LNCaP clone FGC (cell line): ENCODE data around the gene EEFSEC.

Source experiments
- DNase-seq: peaks from one replicate; pipeline ENCODE4 v3.0.0-alpha.2; 2011; ENCODE audit warnings: low read depth
- H3K4me3 ChIP-seq: 2 replicates; pipeline ENCODE4 v1.5.1; 2011; ENCODE audit warnings: mild to moderate bottlenecking, low read depth, low read length, control low read depth
- TF ChIP-seq, protein P1 (sequence below): IDR thresholded peaks from 2 replicates; pipeline ENCODE4 v1.5.1; 2012; ENCODE audit warnings: mild to moderate bottlenecking; ENCODE audit not compliant: control insufficient read depth, insufficient read depth; ENCODE audit errors: extremely low read depth

Gene EEFSEC

DNA sequence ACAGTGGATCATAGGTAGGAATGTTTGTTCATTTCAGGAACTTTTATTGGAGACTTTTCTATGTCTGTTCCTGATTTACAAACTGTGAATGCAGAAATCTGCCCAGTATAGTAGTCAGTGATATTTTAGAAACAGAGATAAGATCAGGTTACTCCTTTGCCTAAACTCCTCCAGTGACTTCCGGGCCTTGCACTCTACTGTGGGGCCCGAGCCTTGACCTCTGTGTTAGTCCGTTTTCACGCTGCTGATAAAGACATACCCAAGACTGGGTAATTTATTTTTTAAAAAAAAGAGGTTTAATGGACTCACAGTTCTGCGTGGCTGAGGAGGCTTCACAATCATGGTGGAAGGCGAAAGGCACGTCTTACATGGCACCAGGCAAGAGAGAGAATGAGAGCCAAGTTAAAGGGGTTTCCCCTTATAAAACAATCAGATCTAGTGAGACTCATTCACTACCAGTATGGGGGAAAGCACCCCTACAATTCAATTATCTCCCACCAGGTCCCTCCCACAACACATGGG lies 186.3 kb downstream of the EEFSEC start:
- no peak overlapping the region for H3K4me3 ChIP-seq
- DNase-seq, result no peak
- TF ChIP-seq, protein P1, sequence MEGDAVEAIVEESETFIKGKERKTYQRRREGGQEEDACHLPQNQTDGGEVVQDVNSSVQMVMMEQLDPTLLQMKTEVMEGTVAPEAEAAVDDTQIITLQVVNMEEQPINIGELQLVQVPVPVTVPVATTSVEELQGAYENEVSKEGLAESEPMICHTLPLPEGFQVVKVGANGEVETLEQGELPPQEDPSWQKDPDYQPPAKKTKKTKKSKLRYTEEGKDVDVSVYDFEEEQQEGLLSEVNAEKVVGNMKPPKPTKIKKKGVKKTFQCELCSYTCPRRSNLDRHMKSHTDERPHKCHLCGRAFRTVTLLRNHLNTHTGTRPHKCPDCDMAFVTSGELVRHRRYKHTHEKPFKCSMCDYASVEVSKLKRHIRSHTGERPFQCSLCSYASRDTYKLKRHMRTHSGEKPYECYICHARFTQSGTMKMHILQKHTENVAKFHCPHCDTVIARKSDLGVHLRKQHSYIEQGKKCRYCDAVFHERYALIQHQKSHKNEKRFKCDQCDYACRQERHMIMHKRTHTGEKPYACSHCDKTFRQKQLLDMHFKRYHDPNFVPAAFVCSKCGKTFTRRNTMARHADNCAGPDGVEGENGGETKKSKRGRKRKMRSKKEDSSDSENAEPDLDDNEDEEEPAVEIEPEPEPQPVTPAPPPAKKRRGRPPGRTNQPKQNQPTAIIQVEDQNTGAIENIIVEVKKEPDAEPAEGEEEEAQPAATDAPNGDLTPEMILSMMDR, result no peak

DNA sequence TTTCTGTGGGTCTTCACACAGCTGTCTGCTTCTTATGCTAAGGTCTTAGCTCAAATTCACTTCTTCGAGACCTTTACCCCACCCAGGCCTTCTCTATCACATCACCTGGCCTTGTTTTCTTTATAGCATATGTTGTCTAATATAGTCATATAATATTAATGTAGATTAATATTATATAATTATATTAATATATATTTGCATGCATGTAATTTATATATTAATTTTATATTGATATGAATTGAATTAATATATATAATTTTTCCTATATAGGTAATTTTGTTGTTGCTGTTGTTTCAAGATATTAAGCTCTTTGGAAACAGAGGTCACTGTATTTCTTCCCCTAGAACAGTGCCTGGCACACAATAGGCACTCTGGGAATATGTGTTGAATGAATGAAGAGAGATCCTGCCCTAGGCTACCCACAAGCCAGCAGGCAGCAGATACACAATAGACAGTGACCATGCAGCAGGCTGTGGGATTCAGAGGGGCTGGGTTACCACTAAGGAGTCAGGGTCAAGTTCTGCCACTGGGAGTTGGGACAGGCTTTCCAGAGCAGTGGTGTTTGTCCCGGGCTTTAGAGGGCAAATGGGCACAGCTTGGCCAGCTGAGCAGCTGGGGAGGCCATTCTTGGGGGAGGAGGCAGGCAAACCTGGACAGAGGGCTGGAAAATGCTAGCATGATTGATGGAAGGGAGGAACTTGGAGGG lies 187.1 kb downstream of the EEFSEC start:
- H3K4me3 ChIP-seq, result no peak overlapping the region
- TF ChIP-seq, protein P1, result no peak
- no peak for DNase-seq

DNA sequence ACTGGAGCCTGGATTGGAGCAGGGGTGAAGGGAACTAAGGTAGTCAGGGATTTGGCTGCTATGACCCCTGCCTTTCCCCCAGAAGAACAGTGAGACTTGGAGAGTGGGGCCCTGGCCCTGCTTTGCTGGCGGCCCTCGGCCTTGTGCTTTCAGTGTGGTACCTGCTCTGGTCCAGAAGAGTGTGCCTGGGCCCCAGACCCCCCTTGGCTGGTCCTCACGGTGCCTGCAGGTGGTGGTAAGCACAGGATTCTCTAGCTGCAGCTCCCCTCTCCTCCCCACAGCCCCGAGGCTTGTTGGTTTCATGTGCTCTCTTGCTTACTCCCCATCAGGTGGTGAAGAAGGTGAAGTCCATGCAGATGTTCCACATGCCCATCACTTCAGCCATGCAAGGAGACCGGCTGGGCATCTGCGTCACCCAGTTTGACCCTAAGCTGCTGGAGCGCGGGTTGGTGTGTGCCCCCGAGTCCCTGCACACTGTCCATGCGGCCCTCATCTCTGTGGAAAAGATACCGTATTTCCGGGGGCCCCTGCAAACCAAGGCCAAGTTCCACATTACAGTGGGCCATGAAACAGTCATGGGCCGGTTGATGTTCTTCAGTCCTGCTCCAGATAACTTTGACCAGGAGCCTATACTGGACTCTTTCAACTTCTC lies 187.7 kb downstream of the EEFSEC start:
- TF ChIP-seq, protein P1, result no peak
- no peak for DNase-seq
- no peak overlapping the region for H3K4me3 ChIP-seq

DNA sequence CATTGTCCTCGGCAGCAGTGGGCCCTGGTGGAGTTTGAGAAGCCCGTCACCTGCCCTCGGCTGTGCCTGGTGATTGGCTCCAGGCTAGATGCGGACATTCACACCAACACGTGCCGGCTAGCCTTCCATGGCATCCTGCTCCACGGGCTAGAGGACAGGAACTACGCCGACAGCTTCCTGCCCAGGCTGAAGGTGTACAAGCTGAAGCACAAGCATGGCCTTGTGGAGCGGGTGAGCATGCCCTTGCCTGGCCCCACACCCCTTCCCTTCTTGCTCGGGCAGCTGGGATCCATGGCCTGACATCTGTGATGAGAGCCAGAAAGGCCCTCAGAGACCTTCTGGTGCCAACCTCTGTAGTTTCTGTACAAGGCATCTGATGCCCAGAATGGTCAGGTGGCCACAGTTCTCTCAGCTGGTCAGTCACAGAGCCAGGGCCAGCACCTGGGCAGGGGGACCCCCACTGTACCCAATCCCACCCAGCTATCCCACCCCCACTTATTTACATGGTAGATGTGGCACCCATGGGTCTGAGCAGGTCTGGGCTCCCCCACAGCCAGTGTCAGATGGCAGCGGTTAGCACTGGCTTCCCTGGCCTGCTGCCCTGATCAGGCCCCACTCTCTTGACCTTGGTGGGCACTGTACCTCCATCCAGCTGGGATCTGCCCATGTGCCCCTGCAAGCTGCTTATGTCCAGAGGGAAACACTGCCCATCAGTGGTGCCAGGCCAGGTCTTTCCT lies 188.5 kb downstream of the EEFSEC start:
- TF ChIP-seq, protein P1, result no peak

DNA sequence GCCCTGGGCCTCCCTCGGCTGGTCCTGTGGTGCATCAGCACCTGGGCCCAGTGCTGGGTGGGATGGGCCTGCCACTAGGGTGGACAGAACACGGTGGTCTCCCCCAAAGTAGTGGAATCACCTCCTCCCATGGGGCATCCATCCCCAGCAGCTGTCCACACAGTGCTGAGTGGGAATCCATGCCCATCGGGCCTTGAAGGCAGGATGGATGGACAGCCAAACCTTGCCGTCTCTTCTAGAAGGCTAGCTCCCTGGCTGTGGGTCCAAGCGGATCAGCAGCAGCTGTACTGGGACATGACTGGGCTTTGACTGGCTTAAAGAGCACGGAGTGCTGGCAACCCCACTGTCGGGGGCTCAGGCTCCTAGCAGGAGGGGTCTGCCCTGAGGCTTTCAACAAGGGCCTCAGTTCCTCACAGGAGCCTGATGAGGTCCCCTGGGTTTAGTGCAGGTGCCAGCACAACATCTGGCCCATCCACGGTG lies 189.5 kb downstream of the EEFSEC start:
- no peak for DNase-seq
- TF ChIP-seq, protein P1, result no peak

More for the DNA sequence above, 188.5 kb downstream of the EEFSEC start:
- DNase-seq, result no peak
- no peak overlapping the region for H3K4me3 ChIP-seq

DNA sequence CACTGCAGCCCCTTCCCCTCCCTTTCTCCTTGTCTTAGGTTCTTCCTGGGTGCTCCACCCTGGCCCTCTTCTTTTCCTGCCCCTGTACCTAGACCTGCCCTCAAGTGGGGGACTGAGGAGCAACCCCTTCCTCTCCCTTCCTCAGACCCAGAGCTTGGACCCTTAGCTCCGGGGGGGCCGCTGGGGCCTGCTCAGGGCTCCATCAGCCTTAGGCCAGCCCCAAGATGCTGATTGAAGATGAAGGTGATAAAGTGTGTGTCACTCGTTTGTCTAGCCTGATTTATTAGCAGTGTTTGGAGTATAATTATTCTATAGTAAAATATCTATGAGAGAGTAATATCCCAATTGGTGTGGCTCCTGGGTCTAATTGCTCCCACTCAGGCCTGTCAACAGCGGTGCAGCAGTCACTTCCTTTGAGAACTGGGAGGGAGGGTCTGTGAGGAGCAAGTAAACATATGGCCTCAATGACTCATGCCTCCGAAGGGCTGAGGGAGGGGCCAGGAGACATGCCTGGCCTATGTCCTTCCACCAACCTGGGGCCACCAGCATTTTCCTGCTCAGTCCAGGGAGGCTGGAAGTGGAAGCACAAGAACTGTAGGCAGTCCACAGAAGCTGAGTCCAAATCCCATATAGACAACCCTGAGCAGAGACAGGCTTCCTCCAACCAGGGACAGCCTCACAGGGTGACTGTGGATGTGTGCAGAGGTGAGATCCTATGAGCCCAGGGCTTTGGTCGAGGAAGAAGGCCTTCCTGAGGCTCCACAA lies 190.2 kb downstream of the EEFSEC start:
- peak; percentile 80 for DNase-seq
- no peak overlapping the region for H3K4me3 ChIP-seq
- TF ChIP-seq, protein P1, result no peak

More for the DNA sequence above, 189.5 kb downstream of the EEFSEC start:
- no peak overlapping the region for H3K4me3 ChIP-seq
